OCI-LY7 (cell line): ENCODE data around the gene DENND5B.

Experiments used
- EZH2phosphoT487 ChIP-seq: fragments of 200-600 bp; sonication (generic); IDR thresholded peaks from 2 replicates; pipeline ENCODE4 v1.6.1; 2018; ENCODE audit warnings: low read depth, borderline replicate concordance, mild to moderate bottlenecking, mixed run types, antibody characterized with exemption, low read length, moderate library complexity, mixed read lengths
- TF ChIP-seq, protein P1 (sequence below): fragments of 200-600 bp; sonication (generic); conservative IDR thresholded peaks from 2 replicates; pipeline ENCODE4 v1.5.1; 2014; ENCODE audit warnings: mild to moderate bottlenecking, antibody characterized with exemption, low read length, moderate library complexity, mixed read lengths

DNA sequence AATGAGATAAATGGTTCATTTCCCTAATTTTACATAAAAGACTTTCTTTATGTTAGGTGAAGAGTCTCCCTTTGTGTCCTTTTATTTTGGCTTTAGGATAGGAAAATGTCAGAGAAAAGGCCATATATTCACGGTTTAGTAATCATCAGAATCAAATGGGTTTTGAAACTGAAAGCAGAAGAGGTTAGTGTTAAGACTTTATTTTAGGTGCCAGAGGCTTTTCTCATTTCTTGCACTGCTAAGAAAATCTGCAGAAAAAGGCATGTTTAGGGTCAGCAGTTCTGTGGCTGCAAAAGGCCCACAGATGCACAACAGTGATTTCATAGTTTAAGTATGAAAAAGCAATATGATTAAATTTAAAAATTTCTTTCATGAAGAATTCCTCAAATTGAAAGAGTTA, 184.6 kb downstream of the DENND5B start:
- TF ChIP-seq, protein P1, sequence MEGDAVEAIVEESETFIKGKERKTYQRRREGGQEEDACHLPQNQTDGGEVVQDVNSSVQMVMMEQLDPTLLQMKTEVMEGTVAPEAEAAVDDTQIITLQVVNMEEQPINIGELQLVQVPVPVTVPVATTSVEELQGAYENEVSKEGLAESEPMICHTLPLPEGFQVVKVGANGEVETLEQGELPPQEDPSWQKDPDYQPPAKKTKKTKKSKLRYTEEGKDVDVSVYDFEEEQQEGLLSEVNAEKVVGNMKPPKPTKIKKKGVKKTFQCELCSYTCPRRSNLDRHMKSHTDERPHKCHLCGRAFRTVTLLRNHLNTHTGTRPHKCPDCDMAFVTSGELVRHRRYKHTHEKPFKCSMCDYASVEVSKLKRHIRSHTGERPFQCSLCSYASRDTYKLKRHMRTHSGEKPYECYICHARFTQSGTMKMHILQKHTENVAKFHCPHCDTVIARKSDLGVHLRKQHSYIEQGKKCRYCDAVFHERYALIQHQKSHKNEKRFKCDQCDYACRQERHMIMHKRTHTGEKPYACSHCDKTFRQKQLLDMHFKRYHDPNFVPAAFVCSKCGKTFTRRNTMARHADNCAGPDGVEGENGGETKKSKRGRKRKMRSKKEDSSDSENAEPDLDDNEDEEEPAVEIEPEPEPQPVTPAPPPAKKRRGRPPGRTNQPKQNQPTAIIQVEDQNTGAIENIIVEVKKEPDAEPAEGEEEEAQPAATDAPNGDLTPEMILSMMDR = no peak
- TF ChIP-seq EZH2phosphoT487 = no peak
